ENCODE measurements around the gene KAT2B.

The KAT2B gene

DNA sequence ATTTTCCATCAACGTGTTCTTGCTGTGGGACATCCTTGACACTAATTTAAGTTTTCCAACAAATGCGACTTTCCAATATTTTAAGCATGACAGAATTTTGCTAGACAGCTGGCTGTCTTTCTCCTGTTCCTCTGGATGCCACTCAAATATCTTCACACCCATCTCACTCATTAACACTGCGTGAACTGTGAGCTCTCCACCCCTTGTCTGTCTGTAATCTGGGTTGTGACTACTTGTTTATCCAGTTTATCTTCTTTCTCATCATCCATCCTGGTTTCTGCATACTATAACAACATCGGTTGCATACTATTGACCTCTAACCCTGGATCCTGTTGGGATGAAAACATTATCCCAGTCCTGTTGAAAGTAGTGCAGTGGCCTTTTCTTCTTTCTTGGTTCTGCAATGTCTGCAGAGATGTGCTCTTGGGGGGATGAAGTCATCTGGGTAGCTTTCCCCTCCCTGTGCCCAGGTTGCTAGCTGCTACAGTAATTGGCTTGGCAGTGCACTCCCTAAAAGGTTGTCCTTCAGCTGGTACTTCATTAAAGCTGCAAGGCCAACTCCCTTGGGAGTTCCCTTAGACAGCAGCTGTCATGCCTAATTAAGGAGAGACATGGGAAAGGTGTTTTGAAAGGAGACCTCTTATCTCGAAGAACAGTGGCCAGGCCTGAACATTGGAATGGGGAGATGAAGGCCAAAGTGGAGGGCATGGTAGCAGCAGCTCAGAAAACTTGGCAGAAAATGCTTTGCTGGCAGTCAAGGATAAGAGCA is 24.7 kb downstream of the KAT2B start:
- in situ Hi-C loops (cut with MboI; ENCODE audit: low sequenced_read_pairs), result no loop called here

GRCh38 chr3:20066079-20066478 is 25.8 kb downstream of the KAT2B start:
- in situ Hi-C loops (cut with MboI; ENCODE audit: low sequenced_read_pairs), result no loop called here

GRCh38 chr3:20066850-20067617 is 26.8 kb downstream of the KAT2B start:
- in situ Hi-C loops (cut with MboI; ENCODE audit: low sequenced_read_pairs), result no loop called here

- in situ Hi-C loops (cut with MboI; ENCODE audit: low sequenced_read_pairs), result no loop called here
Observed at GRCh38 chr3:20068512-20069177, 28.4 kb downstream of the KAT2B start.

- in situ Hi-C loops (cut with MboI; ENCODE audit: low sequenced_read_pairs), result no loop called here
Observed at GRCh38 chr3:20069178-20069532, 28.9 kb downstream of the KAT2B start.

GRCh38 chr3:20071175-20071574 is 30.9 kb downstream of the KAT2B start:
- in situ Hi-C loops (cut with MboI; ENCODE audit: low sequenced_read_pairs), result no loop called here

DNA sequence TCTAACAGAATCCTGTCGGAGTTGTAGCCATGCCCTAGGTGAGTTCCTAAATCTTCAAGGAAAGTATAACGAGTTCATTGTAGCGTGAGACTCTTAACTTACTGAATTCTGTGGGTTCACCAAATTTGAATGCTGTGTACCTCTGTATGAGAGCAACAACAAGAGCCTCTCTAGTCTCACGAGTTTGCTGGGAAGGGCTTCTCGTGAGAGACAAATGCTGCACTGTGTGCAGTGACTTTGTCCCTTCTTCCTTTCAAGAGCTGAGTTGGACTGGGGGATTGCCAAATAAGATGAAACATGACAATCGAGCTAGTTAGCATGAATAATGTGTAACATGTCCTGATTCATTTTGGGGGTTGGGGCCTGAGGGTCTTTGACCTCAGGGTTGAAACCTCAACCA is 32.2 kb downstream of the KAT2B start:
- in situ Hi-C loops (cut with MboI; ENCODE audit: low sequenced_read_pairs), result no loop called here

- in situ Hi-C loops (cut with MboI; ENCODE audit: low sequenced_read_pairs), result no loop called here
Observed at GRCh38 chr3:20073068-20073467, 32.8 kb downstream of the KAT2B start.

- in situ Hi-C loops (cut with MboI; ENCODE audit: low sequenced_read_pairs), result no loop called here
Observed at GRCh38 chr3:20073683-20074082, 33.4 kb downstream of the KAT2B start.

- in situ Hi-C loops (cut with MboI; ENCODE audit: low sequenced_read_pairs), result no loop called here
Observed at GRCh38 chr3:20074226-20075063, 34.2 kb downstream of the KAT2B start.

DNA sequence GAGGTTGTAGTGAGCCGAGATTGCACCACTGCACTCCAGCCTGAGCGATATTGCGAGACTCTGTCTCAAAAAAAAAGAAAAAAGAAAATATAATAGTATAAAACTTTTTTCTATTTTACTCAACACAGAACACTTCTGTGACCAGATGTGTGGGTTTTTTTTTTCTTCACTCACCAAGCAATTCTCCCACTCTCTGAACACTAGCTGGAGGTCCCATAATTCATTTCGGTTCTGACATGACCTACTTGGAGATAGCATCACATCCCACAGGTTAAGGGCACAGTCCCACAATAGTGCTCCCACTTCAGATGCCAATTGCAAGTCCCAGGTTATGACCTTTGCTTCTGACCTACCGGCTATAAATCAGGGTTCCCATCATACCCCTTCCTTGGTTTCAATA is 35.0 kb downstream of the KAT2B start:
- in situ Hi-C loops (cut with MboI; ENCODE audit: low sequenced_read_pairs), result no loop called here

- in situ Hi-C loops (cut with MboI; ENCODE audit: low sequenced_read_pairs), result no loop called here
Observed at GRCh38 chr3:20076296-20076997, 36.2 kb downstream of the KAT2B start.

DNA sequence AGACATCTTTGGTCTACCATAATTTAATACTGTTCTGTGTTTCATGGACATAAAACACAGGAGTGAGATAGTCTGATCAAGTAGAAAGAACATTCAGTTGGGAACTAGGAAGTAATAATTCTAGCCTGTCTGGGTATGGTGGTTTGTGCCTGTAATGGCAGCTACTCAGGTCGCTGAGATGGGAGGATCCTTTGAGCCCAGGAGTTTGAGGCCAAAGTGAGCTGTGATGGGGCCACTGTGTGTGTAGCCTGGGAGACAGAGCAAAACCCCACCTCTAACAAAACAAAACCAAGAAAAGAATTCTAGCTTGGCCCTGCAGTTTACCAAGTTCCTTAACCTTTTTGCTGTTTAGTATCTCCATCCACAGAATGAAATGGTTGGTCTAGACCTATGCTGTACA is 36.8 kb downstream of the KAT2B start:
- in situ Hi-C loops (cut with MboI; ENCODE audit: low sequenced_read_pairs), result no loop called here

GRCh38 chr3:20078194-20078714 is 38.0 kb downstream of the KAT2B start:
- in situ Hi-C loops (cut with MboI; ENCODE audit: low sequenced_read_pairs), result no loop called here

GRCh38 chr3:20079621-20080020 is 39.4 kb downstream of the KAT2B start:
- in situ Hi-C loops (cut with MboI; ENCODE audit: low sequenced_read_pairs), result no loop called here

- in situ Hi-C loops (cut with MboI; ENCODE audit: low sequenced_read_pairs), result no loop called here
Observed at GRCh38 chr3:20080956-20081554, 40.8 kb downstream of the KAT2B start.

DNA sequence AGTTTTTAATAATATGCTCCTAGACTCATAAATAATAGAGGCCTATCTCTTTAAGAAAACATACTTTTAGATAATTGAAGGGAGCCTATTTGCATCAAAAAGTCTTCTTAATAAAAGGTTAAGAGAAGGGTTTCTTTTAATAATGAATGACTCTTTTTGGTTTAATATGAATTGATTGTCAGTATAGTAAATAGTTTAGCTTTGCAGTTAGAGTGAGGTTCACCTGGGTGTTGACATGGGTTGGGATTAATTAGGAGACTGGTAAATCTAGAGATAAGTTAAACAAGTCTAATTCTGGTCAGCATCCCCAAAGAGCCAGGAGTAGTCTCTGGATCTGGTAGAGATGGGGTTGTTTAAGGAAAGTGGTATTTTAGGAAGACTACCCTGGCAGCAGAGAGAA is 43.0 kb downstream of the KAT2B start:
- in situ Hi-C loops (cut with MboI; ENCODE audit: low sequenced_read_pairs), result no loop called here

DNA sequence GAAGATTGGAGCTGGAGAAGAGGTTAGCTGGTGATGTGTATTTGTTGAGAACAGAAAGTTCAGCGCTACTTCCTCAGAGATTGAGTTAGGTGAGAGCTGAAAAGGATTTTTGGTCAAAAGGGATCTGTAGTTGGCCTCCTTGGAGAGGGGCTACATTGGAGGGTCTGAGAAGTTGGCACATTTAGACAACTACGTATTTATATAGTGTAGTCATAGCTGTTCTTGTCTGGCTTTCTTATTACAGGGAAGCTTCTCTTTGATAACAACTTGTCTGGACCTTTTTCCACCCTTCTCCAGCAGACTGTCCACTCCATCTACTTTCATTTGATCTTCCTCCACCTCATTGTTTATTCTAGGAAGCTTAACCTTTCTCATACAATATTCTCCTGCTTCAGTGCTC is 43.7 kb downstream of the KAT2B start:
- in situ Hi-C loops (cut with MboI; ENCODE audit: low sequenced_read_pairs), result no loop called here

DNA sequence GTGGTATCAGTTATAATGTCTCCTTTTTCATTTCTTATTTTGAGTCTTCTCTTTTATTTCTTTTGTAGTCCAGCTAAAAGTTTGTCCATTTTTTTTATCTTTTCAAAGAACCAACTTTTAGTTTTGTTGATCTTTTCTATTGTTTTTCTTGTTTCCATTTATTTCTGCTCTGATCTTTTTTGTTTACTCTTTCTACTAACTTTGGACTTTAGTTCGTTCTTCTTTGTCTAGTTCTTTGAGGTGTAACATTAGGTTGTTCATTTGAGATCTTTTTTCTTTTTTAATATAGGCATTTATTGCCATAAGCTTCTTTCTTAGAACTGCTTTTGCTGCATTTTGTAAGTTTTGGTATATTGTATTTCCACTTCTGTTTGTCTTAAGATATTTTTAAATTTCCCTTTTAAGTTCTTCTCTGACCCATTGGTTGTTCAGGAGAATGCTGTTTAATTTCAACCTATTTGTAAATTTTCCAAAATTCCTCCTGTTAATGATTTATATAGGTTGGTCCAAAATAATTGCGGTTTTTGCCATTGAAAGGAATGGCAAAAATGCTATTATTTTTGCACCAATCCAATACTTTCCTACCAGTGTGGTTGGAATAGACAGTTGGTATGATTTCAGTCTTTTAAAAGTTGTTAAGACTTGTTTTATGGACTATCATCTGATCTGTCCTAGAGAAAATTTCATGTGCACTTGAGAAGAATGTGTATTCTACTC is 51.2 kb downstream of the KAT2B start:
- in situ Hi-C loops (cut with MboI; ENCODE audit: low sequenced_read_pairs), result no loop called here
